Measurements from ENCODE around the gene TMEM30B. TPM values are rescaled to one million over a fixed set of nuclear protein-coding genes. Genes with fewer than 3 reads are reported as not detected.

TMEM30B gene
- total RNA-seq, 1 donor from 2014 or later: 1.2 TPM

GRCh38 chr14:61277784-61278183 lies 3.4 kb downstream of the TMEM30B start:
- no peak for TF ChIP-seq CTCF (IDR thresholded peaks at IDR 0.05)
- peaks cover 8% of the 10 kb centered on the region for H3K27me3 Mint-ChIP-seq (ENCODE audit: unreplicated experiment)
- H3K27ac Mint-ChIP-seq (ENCODE audit: unreplicated experiment): no peak overlapping the region
- H3K4me3 Mint-ChIP-seq (ENCODE audit: unreplicated experiment): no peak overlapping the region
- H3K4me1 Mint-ChIP-seq (ENCODE audit: unreplicated experiment): peaks cover 10% of the 10 kb centered on the region
- H3K9me3 Mint-ChIP-seq (ENCODE audit: unreplicated experiment): no peaks in the 10 kb centered on the region
- peaks cover 1% of the 10 kb centered on the region for H3K36me3 Mint-ChIP-seq (ENCODE audit: unreplicated experiment)
- no peak for DNase-seq (ENCODE audit: extremely low spot score, unreplicated experiment)

- Mint-ChIP-seq H3K4me3 (ENCODE audit: unreplicated experiment) (no peak overlapping the region), H3K9me3 (ENCODE audit: unreplicated experiment) (no peaks in the 10 kb centered on the region), H3K4me1 (ENCODE audit: unreplicated experiment) (peaks cover 13% of the 10 kb centered on the region), H3K36me3 (ENCODE audit: unreplicated experiment) (peaks cover 1% of the 10 kb centered on the region), H3K27ac (ENCODE audit: unreplicated experiment) (no peak overlapping the region), H3K27me3 (ENCODE audit: unreplicated experiment) (peaks cover 8% of the 10 kb centered on the region)
- no peak for DNase-seq (ENCODE audit: extremely low spot score, unreplicated experiment)
- no peak for TF ChIP-seq CTCF (IDR thresholded peaks at IDR 0.05)
These were observed 3.9 kb downstream of the TMEM30B start for GRCh38 chr14:61277232-61277631.

GRCh38 chr14:61271552-61271951 lies 9.6 kb downstream of the TMEM30B start:
- Mint-ChIP-seq H3K4me1 (ENCODE audit: unreplicated experiment) (peaks cover 14% of the 10 kb centered on the region), H3K36me3 (ENCODE audit: unreplicated experiment) (no peaks in the 10 kb centered on the region), H3K4me3 (ENCODE audit: unreplicated experiment) (no peak overlapping the region), H3K27me3 (ENCODE audit: unreplicated experiment) (peaks cover 8% of the 10 kb centered on the region), H3K27ac (ENCODE audit: unreplicated experiment) (no peak overlapping the region), H3K9me3 (ENCODE audit: unreplicated experiment) (no peaks in the 10 kb centered on the region)
- no peak for DNase-seq (ENCODE audit: extremely low spot score, unreplicated experiment)
- no peak for TF ChIP-seq CTCF (IDR thresholded peaks at IDR 0.05)

GRCh38 chr14:61270714-61271113 lies 10.4 kb downstream of the TMEM30B start:
- Mint-ChIP-seq H3K27me3 (ENCODE audit: unreplicated experiment) (peaks cover 8% of the 10 kb centered on the region), H3K4me3 (ENCODE audit: unreplicated experiment) (no peak overlapping the region), H3K9me3 (ENCODE audit: unreplicated experiment) (no peaks in the 10 kb centered on the region), H3K27ac (ENCODE audit: unreplicated experiment) (no peak overlapping the region), H3K4me1 (ENCODE audit: unreplicated experiment) (peaks cover 17% of the 10 kb centered on the region), H3K36me3 (ENCODE audit: unreplicated experiment) (no peaks in the 10 kb centered on the region)
- no peak for TF ChIP-seq CTCF (IDR thresholded peaks at IDR 0.05)
- no peak for DNase-seq (ENCODE audit: extremely low spot score, unreplicated experiment)

- DNase-seq (ENCODE audit: extremely low spot score, unreplicated experiment): peak; percentile 86
- Mint-ChIP-seq H3K9me3 (ENCODE audit: unreplicated experiment) (no peaks in the 10 kb centered on the region), H3K4me1 (ENCODE audit: unreplicated experiment) (peaks cover 20% of the 10 kb centered on the region), H3K27ac (ENCODE audit: unreplicated experiment) (no peak overlapping the region), H3K27me3 (ENCODE audit: unreplicated experiment) (peaks cover 8% of the 10 kb centered on the region), H3K36me3 (ENCODE audit: unreplicated experiment) (no peaks in the 10 kb centered on the region), H3K4me3 (ENCODE audit: unreplicated experiment) (peak overlapping the region; percentile 77)
- peak; percentile 80 for TF ChIP-seq CTCF (IDR thresholded peaks at IDR 0.05)
These were observed 11.6 kb downstream of the TMEM30B start for GRCh38 chr14:61269321-61270083.
